ENCODE data around the gene RAPGEF1. TPM values are rescaled to one million over a fixed set of nuclear protein-coding genes. Genes with fewer than 3 reads are reported as not detected.

RAPGEF1 gene
- polyA plus RNA-seq, 3 donors: 38.5 to 44.6 (median 39.7) TPM

DNA sequence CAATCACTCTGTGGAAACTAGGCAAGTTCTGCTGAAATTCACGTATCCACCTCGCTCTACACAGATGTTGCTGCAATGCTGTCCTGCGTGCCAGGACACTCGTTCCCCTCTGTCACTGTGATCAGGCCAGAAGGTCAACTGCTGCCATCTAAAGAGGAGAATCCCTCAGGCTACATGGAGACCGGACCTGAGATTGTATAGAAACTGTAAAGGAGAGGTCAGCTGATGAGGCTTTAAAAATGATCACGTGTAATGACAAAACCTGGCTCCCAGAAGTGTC, 114.4 kb downstream of the RAPGEF1 start:
- DNase-seq: no peak

DNA sequence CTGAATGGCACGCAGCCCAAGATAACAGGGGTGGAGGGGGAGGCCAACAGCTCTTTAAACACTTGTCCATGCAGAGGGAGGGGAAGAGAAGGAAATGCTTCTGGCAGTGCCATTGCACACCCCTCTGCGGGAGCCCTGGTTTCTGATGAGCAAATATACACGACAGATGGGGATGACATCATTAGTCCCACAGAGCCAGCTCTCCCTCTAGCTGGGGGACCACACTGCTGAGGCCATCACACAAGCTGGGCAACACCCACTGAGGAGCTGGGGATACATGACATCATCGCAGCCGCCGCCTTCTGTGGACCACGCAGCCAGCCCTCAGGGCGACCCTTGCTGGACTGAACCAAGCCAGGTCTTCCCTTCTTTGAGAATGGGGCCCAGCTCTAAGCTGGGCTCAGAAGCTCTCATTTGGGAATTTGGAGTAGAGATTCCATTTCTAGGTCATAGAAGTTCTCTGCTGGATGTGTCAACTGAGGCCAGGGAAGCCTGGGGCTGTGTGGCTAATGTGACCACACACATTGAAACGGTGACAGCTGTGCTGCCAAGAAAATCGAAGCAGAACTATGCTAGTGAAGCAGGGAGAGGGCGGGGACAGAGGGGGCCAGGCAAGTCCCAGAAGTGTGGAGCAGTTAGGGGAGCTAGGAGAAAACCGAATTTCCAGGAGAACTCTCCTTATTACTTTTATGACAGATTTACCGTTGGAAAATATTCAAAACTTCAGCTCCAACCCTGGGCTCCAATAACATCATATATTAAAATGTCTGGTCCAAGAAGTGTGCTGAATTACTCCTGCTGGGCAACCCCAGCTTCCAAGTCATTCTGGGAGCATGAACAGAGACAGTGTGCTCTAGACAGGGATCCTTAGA, 115.0 kb downstream of the RAPGEF1 start:
- no peak for DNase-seq

DNA sequence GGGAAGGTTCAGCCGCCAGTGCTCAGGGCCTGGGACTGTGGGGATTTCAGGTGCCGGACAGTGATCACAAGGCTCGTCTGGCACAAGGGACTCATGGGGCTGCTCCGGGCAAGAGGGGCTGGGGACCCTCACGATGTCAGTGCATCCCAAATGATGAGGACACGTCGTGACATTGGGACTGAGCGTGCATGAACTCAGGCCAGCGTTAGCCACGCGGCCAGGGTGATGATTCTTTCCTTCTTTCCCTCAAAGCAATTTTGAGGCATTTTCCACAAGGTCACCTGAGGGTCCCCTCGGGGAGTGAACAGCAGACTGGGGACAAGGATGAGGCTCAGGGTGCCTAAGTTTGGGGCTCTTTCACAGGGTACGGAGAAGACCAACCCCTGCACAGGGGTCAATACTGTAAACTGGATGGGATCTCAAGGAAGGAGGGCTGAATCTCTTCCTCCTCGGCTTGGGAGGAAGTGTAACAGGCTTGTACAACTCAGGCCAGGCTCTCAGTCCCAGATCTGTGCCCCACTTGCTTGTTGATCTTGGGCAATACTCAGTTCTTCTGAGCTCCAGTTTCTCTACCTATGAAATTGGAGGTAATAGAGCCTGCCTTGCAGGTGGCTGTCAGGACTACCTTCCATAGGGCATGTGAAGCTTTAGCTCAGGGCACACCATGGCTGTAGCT, 116.1 kb downstream of the RAPGEF1 start:
- DNase-seq: no peak

DNA sequence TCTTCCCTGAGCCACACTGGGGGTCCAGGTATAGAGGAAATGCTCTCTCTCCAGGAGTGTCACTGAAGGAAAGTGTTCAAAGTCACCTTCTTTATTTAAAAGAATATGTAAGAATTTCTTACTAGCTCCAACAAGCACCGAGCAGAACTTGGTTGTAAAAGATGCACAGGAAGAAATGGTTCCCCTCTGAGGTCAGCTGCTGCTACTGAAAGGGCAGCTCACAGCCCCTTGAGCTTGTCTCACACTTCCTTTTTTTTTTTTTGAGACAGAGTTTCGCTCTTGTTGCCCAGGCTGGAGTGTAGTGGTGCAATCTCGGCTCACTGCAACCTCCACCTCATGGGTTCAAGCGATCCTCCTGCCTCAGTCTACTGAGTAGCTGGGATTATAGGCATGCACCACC, 117.4 kb downstream of the RAPGEF1 start:
- DNase-seq: no peak

DNA sequence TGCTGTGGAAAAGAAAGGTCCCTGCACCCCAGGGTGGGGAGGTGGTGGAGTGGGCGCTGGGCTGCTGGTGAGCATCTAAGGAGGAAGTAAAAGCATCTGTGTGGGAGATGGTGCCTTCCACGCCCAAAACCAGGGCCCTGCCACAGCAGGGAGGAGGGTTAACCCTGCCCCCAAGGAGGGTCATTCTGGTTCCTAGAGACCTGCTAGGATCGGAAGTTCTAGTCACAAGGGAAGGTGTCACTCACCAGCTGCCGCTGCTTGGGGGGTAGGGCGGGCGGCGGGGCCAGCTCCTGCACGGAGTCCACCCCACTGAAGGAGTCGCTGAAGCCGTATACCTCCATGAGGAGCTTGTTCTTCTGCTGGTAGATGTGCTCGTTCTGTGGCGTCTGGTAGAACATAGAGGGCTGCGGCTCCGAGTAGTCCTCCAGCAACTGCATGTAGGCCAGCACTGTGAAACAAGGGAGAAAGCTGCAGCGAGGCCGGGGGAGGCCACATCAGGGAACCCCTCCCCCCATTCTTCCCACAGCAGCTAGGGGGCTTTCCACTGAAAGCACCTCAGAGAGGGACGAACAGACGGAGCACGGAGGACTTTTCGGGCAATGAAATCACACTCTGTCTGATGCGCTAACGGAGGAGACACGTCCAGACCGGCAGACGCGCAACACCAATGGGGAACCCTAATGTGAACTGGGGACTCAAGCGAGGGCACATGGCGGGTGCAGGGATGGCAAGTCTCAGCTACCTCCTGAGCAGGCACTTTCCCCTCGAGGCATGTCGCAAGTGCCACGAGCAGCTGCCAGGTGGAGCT, 118.1 kb downstream of the RAPGEF1 start:
- no peak for DNase-seq

DNA sequence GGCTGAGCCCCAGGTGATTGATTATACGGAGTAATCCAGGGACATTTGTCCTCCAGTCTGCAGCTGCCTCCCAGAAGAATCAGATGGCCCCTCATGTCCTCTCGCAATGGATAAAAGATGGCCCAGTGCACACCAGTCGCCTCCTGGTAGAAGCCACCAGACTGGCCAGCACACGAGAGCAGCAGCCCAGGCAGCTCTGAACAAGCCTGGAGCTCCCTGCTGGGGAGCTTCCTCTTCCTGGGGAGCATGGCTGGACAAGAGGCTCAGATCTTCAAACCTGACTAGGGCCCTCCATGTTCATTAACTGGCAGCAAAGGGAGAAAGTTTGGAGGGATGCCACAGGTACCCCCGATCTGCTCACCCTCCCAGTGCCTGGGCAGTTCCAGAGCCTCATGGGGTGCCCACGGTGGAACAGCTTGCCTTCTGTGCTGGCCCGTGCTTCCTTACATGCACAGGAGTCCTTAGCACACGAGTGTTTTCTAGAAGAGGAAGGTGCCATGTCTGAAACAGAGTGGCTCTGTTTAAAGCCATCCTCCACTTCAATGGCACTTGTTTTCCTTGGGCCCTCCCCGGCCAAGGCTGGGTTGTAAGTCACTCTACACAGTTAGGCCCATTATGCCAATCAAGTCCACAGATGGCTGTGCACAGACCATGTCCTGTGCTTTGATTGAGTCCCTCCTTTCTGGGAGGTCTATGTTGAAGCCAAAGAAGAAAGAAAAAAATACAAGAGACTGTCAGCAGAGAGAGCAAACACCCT, 118.9 kb downstream of the RAPGEF1 start:
- DNase-seq: no peak

DNA sequence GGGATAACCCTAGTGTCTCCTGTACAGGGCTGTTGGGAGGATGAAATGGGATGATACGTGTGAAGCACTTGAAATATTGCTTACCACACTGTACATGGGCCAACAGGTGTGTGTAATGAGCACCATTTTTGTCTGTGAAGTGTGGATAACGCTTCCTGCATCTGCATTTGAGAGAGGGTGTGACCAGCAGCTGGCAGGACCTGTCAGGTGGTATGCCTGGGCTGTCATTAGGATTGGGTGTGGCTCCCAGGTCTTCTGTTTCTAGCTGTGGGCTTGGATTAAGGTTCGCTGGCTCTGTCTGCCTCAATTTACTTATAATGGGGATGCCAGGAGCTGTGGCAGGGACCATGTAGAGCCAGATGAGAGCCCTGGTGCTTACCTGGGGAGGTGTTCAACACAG, 120.2 kb downstream of the RAPGEF1 start:
- DNase-seq: no peak

DNA sequence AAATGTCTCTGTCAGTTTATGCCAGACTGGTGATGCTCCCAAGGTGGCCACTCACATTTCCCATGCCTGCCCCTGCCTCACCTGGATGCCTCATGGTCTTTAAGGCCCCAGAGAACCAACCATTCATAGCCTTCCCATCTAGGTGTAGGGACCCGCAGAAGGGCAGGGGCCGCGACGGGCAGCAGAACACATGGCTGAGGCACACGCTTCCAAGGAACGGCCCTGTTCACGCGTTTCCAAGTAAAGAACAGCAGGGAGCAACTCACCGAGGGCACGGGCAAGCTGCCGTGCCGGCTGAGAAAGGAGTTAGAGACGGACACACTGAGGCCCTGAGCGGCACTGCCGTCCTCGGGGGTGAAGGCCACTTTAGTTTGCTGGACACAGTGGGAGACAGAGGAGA, 121.1 kb downstream of the RAPGEF1 start:
- DNase-seq: no peak

DNA sequence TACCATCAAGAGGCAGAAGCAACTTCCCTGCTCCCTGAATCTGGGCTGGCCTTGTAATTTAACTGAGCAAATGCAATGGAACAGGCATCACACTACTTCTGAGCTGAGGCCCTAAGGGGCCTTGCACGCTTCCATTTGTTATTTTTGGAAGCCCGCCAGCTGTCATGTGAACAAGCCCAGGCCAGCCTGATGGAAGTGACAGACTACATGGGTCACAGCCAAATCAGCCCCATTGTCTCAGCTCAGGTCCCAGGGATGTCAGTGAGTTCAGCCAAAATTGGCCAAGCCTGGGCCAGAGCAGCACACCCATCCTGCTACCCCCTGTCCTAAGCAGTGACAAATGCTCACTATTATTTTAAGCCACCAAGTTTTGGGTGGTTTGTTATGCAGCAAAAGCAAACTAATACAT, 121.8 kb downstream of the RAPGEF1 start:
- no peak for DNase-seq

DNA sequence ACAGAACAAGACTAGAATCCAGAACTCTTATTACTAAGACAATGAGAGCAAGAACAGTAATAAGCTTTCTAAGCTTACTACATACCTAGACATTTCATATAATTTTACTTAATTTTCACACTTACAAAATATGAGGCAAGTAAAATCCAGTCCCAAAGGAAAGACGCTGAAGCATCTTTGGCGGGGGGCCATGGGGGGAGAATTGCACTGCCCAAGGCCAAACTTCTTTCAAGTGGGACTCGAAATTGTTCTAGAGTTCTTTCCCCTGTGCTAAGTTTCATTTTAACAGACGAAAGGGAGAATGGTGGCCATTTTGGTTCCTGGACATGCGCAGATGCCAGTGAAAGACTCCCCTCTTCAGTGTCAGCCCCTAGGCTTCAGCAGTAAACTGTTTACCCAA, 122.3 kb downstream of the RAPGEF1 start:
- DNase-seq: no peak

DNA sequence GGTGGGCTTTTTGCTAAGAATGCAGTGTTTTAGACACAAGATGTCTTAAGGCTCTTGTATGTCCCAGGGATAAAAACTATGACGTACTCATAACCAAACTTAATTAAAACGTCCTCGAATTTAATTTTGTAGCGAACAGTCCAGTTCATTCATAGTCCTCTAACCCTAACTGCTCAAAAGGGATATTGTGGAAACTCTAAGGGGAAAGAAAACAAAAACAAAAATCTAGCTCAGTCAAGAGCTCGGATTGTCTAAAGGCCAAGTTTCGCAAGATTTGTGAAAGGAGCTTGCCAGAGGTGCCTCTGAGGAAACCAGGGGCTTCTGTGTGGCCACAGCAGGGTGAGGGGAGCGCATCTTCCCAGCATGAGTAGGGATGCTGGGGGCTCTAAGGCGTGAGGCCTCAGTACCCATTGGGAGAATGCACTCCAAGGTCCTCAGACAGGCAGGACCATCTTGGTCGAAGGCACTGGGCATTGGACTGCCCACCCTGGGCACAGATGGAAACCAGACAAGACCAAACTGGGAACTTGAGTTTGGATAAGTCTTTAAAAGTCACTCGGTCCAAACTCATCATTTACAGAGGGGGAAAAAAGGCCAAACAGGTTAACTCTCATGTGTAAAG, 122.8 kb downstream of the RAPGEF1 start:
- DNase-seq: no peak

DNA sequence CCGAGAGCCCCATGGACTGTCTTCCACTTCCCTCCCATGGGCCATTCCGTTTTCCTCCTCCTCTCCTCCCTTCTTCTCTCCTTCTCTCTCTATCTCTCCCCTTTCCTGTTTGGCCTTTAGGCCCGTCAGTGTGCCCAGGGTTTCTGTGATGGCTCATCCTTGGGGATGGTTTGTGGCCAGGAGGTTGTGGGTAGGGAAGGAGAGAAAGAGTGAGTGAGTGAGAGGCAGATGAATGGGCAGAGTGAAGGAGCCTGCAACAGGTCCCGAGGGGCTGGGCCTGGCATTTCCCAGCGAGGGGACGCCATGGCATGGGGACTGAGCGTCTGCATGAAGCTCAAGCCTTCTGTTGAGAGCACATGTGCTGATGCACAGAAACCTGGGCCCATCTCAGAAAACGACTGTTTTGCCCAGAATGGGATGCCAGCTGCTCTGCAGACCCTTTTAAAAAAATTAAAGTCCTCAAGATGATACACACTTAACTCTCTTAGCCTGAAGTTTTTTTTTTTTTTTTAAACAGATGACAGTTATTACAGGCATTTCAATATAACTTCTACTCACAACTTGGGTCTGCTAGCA, 125.4 kb downstream of the RAPGEF1 start:
- DNase-seq: no peak

DNA sequence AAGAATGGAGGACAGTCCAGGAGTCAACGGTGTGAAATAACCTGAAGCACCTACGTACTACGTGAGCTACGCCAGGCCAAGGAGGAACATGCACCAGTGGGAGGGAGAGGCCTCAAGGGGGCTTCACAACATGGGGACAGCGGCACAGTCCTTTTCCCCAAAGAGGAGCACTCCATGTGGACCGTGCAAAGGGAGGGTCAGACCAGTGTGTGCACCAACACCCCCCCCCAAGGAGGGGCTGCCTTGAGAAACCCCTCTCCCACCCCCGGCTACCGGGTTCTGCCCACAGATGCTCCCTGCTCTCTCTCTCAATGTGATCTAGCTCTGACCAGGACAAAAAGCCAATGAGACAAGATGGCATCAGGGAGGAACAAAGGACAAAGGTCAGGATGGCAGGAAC, 126.0 kb downstream of the RAPGEF1 start:
- DNase-seq: no peak

DNA sequence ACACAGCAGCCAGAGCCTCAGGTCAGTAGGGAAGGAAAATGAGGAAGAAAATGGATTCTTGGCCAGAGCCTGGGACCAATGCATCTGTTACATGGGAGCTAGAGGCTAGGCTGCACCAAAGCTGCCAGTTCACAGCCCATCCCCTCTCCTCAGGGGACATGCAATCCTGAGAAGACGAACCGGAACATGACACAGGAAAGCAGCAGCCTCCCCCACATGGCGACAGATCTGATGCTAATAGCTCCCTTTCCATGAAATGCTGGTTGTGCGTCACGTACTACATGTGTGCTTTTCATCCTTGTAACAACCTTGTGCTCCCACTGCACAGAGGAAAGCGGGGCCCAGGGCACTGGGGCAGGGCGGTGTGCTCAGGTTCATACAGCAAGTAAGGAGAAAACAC, 127.0 kb downstream of the RAPGEF1 start:
- DNase-seq: no peak

DNA sequence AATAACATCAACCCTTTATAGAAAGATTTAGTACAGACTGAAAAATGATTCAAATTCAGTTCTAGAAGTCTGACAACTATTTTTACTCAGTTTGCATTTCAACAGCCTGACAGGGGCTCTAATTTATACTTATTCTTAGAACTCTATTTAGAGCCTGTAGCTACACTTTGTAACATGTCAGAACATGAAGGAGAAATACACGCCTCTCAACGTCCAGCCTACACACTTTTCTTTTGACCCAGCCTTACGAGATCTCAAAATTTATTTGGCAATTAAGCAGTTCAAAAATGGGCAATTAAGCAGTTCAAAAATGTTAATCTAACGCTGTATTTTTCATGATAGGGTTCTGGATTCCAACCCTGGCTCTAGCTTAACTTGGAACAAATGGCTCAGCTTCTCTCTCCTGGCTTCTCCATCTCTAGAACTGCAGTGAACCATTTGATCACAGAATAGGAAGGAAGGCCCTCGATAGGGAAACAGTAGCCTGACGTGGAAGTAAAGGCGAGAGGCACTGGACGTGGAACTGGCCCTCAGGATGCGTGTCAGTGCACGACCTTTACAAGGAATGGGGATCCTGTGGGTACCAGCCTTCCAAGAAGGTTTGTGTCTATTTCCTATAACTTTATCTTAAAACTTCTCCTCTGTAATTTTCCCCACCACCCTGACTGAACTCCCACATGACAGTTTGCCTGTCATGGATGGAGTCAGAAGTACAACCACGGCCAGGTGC, 128.1 kb downstream of the RAPGEF1 start:
- no peak for DNase-seq

DNA sequence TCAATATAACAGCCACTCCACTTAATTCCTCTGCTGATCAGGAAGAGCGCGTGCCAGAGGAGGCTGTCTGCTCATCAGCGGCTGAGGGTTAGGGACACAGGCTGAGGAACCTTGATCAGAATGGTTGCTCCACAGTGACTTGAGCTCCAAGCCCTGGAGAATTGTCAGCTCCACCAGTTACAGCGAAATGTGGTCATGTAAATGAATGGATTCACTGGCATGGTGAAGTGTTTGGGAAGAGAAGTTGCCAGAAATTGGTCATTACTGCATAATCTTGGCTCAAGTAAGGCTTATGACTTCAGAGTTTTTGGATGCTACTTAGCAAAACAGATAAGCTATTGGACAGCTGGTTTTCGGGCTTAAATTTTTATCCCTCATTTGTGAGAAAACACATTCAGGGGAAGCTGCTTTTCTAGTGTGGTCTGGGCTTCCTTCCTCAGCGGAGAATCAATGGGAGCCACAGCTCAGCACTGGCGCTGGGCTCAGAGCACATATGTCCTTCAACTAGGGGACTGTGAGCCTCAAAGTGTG, 129.6 kb downstream of the RAPGEF1 start:
- no peak for DNase-seq

DNA sequence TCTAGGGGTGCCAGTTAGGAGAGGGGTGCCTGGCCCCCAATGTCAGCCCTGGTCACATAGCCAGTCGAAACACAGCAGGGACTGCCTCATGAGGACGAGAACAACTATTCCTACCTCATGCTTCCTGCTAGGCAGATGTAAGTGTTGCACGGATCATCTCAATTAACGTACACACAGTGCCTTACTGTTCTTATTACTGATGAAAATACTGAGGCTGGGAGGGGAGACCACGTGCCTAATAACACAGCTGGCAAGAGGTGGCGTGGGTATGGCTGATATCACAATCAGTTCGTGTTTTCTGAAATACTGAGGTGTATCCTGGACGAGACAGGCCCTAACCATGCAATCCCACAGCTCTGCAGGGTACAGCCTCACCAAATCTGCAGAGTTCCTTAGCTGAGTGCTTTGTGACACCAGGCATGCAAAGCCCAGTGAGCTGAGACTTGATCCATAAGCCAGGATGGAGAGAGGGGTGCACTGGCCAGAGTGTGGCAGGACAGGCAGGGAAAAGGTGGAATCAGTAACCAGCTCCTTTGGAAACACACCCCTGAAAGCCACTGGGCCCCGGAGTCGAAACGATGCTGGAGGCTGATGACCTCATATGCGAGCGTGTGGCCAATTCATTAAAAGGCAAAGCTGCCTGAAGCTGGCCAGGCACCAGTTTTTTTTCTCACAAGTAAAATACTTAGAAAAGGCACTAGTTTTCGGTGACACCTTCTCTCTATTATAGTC, 130.6 kb downstream of the RAPGEF1 start:
- no peak for DNase-seq

DNA sequence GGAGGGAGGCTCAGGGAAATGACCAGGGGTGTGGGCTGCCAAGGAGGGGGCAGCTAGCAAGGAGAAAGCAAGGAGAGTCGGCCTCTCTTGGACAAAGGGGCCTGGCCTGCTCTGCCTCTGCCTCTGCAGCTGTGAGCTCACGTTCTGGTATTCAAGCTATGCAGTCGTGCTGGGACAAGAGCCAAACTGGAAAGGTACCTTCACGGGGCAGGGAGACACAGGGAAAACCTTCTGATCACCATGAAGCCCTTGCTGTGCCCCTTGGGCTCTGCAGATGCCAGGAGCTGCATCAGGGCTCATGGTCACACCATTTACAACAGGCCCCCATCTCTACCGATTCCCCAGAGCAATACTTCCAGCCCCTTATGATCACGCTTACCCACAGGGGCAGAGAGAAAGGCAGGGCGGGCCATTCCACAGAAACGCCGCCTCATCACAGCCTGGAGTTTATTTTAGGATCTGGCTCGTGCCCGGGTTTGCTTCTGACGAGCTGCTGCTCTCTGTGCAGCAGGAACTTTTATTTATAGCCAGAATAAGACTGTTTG, 131.3 kb downstream of the RAPGEF1 start:
- DNase-seq: peak; percentile 71

DNA sequence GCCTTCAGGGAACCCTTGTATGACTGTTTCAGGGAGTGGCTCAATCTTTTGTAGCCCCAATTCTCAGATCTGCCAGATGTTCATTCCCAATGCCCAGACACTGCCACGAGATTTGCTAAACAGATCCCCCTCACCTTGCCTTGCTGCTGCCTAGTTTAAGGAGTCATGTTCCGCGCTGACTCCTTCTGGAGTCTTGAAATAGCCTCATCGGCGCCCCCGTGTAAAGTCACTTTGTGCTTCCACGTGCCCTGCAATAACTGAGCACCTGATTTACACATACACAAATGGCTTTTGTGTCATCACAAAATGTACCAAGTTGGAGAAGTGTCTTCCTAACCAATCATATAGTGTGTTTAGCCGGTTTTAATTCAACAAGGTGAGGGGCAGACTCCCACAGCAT, 132.3 kb downstream of the RAPGEF1 start:
- DNase-seq: no peak
